Posterior cingulate gyrus (tissue), 11 donors: ENCODE measurements around the gene CST6.

ENCODE experiments used
- DNase-seq, 10 donors: peaks; one replicate each; pipeline versions ENCODE4 v3.0.0 to v3.0.0-alpha.2; 2020 to 2021; ENCODE audit warnings: mixed read lengths in 3 of 10
- intact Hi-C: fragments of 100-400 bp; cut with DNase I; formaldehyde crosslinking; loops from one replicate; pipeline ENCODE4 v1.15.1; 2023

The CST6 gene

DNA sequence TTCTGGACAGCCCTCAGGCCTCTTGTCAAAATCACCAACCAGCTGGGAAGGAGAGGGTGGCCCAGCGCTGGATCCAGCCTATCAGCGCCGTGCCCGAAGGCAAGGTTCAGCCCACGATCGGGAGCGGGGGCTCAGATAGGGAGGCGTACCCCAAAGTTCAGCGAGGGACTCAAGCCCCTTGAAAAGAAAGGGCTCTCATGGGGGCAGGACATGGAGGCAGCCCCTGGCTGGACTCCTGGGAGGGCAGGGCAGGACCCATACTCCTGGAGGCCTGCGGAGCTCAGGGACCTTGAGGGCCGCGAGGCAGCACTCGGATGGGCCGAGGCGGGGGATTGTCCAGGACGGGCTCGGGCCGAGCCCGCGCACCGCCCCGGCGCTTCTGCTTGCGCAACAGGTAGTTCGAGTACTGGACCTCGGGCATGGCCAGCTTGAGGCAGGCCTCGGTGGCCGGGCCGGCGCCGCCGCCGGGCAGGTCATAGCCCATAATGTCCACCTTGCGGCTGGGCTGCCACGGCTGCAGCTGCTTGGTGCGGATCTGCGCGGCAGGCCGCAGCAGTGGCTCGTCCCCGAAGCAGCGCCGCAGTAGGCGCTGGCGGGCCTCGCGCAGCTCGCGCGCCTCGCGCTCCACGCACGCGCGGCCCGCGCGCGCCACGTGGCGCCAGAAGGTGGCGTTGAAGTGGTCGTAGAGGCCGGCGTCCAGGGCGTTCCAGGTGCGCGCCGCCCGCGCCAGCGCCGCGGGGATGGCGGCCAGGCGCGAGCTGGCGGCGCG lies 30.6 kb downstream of the CST6 start:
- intact Hi-C loops = no loop called here
- DNase-seq = peak in 2 of 10 donors; percentile 55 to 63

DNA sequence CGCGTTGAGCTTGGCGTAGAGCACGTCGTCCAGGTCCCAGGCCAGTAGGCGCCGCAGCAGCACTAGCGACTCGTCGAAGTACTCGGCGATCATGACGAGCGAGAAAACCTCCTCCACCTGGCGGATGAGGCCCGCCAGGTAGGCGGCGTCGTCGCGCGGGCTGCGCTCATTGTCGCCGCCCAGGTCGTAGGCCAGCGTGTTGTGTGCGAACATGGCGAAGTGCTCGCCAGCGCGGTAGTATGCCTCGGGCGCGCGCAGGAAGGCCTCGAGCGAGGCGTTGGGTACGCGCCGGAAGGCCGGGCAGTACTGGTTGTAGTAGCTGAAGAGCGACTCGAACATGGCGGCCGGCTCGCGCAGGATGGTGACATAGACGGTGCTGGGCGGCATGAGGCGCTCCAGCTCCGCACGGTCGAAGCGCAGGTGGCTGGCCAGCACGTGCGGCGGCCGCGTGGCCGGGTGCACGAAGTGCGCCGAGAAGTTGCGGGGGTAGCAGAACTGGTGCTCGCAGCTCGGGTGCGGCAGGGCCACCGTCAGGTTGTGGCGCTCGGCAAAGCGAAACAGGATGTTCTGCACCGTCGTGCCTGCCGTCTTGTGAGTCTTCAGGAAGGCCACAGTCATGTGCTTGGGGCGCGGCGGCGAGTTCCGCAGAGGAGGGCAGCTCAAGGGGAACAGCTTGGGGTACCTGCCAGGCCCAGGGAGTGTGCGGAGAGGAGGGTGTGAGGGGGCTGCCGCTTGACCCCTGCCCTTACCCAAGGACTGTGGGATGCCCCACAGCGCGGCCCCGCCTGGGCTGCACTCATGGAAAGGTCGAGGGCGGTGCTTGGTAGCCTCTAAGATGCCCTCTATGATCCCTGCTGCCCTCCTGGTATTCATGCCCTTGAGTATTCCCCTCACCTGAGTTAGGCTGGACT lies 31.4 kb downstream of the CST6 start:
- DNase-seq = peak in 1 of 10 donors; percentile 76
- intact Hi-C loops = no loop called here

DNA sequence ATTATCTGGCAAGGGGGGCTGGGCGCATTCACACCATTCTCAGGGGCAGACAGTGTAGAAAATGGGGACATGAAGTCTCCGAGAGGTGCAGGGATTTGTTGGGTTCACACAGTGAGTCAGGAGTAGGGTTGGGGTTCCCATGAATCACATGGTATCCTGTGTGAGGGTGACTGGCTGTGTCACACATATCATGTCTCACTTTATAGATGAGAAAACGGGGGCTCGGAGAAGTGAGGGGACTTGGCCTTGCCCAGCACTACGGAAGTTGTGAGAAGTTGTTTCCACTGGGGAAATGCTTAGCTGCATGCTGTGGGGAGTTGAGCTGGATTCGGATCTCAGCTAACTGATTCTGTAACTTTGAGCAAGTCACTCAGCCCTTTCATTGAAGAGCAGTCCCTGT lies 32.9 kb downstream of the CST6 start:
- intact Hi-C loops = loop anchor here (5.0 kb wide), 1 partner anchor 42 kb away; the partner anchor contains the start of genes BANF1 and EIF1AD

DNA sequence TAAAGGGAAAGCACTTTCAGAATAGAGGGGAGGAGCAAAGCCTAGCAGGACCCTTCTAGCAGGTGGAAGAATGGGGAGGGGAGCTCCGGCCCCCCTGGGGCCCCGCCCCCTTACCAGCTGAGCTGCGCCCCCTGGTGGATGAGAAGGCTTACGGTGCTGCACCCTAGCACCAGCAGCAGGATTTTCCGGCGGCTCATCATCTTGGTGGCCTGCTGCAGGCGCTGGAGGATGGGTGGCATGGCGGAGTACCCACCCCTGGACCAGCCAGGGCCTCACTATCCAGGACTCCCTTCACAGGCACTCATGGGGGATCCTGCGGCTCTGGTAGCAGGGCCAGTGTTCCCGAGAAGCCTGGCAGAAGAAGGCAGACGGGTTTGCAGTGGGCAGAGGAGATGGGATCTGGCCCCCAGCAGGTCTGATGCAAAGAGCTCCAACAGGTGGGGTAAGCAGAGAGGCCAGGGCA lies 33.4 kb downstream of the CST6 start:
- intact Hi-C loops = loop anchor here (5.0 kb wide), 1 partner anchor 43 kb away; the partner anchor contains the start of genes BANF1 and EIF1AD
- DNase-seq = peak; percentile 70 to 97 (median 82)

More for the DNA sequence above, 32.9 kb downstream of the CST6 start:
- peak in 1 of 10 donors; percentile 13 for DNase-seq

DNA sequence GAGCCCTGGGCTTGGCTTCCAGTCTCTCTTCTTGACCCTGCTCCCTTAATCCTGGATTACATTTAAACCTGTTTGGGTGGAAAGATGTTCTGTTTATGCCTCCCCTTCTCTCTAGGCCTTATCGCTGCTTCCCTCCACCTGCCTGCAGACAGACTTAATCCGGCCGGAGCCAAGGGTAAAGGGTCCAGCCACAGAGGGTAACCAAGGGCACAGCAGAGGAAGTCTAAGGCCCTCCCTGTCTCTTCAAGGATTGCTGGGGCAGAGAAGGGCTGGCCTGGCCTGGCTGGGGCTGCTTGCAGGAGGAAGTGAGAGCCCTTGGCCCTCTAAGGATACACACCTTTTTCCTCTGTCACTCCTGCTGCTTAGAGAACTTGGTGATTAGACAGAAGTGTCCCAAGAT lies 35.1 kb downstream of the CST6 start:
- DNase-seq = no peak
- intact Hi-C loops = loop anchor here (5.0 kb wide), 1 partner anchor 45 kb away; the partner anchor contains the start of genes BANF1 and EIF1AD

DNA sequence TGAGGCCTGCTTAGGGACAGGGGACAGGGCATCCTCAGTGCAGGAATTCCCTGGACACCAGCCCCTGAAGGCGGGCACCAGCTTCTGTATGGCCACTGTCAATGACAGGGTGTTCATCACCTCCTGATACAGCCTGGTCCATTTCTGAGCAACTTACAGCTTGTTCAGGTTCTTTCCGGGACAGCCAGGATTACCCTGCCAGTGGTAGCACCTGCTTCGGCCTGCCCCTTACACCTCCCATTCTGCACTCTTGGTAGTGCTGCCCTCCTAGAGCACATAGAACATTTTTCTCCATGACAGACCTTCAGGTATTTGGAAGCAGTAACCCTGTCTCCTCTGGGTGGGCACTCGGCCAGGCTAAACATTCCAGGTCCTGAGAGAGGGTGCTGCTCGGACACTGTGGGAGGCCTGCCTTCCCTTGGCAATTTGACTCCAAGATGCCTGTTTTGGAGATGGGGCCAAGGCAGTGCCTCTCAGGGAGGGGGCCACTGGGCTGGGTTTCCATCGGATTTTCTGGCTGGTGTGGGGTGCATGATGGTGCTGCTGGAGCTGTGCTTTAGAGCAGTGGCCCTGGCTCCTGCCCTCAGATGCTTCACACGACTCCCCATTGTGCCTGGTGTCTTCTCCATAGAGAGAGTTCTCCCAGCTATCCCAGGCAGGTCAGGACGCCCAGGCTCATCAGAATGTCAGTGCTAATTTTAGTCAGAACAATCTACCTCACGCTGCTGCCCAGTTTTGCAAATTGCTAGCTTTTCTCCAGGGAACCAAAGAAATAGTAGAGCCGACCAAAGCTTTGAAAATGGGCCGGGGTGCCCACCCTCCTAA lies 35.9 kb downstream of the CST6 start:
- DNase-seq = peak in 1 of 10 donors; percentile 77
- intact Hi-C loops = loop anchor here (5.0 kb wide), 1 partner anchor 45 kb away; the partner anchor contains the start of genes BANF1 and EIF1AD

DNA sequence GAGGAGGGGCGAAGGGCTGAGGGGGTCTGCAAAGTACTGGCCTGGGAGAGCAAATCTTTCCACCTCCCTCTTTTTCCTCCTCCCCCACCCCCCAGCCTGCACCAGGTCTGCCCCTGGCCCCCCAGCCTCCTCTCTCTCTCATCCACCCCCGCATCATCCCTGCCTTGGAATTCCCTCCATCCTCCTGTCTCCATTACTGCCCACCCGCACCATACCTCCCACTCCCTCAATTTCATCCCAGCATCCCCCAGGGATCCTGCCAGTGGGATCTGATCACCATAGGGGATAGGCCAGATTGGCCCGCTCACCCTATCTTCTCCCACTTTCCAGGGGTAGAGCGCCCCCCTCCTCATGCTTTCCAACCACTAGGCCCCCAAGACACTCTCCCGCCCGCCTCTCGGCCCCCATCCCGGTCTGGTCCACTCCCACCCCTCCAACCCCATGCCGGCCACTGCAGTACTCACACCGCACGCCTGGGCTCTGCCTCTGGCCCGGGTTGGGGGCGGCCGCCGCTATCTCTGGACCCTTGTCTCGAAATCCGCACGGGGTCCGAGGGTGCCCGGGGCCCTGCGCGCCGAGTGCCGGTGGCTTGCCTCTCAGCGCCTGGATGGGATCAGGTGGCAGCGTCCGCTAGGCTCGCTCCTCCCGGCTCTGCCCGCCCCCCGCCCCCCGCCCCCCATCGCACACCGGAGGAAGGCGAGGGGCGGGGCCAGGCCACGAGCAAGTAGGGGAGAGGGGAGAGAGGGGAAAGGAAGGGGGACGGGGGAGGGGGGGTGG lies 36.9 kb downstream of the CST6 start, which contains the start of gene GAL3ST3:
Gene GAL3ST3, minus strand, starts transcription at position 615 of the 777 bp plus-strand sequence. CDS start 3,746 bp downstream, outside the sequence.
- intact Hi-C loops = loop anchor here (5.0 kb wide), 1 partner anchor 46 kb away; the partner anchor contains the start of genes BANF1 and EIF1AD
- peak in 4 of 10 donors; percentile 15 to 89 (median 60) for DNase-seq

DNA sequence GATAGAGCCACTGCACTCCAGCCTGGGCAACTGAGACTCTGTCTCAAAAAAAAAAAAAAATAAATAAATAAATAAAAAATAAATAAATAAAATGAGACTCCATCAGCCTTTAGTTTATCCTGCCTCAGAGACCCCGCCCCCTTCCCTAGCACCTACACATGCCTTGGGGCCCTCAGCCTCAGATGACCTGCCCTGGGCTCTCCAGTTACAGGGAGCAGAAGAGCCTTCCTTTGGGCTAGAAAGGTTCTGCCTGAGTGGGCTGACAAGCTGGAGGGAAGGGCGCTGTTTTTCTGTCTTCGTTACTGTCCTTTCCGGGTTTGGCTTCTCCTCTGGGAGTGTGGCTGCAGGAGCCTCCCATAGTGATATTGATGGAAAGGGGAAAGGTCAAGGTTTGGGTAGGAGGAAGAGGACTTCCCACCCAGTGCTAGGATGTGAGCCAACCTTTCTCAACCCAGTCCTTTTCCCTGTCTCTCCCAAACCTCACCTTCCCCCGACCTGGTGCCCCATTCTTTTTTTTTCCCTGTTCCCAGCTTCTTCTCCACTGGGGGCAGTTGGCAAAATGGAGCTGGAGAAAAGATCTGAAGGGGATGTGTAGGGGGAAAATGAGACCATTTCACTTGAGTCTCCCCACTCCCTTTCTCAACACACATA lies 38.9 kb downstream of the CST6 start:
- no peak for DNase-seq
- intact Hi-C loops = no loop called here

DNA sequence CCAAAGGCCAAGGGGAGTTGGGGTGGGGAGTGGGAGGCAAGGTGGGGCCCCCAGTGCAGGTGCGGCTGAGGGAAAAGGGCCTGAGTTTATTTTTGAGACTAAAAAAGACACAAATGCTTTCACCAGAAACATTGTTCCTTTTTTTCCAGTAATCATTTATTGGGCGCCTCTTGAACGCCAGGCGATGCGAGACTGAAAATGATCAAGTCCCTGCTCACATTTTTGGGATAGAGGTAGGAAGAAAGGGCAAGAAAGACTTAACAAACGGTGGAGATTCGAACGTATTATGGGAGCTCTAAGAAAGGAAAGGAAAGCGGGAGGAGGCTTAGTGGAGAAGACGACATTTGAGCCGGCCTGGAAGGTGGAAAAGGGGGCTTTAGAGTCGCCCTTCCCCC lies 39.6 kb downstream of the CST6 start:
- intact Hi-C loops = no loop called here
- DNase-seq = no peak

DNA sequence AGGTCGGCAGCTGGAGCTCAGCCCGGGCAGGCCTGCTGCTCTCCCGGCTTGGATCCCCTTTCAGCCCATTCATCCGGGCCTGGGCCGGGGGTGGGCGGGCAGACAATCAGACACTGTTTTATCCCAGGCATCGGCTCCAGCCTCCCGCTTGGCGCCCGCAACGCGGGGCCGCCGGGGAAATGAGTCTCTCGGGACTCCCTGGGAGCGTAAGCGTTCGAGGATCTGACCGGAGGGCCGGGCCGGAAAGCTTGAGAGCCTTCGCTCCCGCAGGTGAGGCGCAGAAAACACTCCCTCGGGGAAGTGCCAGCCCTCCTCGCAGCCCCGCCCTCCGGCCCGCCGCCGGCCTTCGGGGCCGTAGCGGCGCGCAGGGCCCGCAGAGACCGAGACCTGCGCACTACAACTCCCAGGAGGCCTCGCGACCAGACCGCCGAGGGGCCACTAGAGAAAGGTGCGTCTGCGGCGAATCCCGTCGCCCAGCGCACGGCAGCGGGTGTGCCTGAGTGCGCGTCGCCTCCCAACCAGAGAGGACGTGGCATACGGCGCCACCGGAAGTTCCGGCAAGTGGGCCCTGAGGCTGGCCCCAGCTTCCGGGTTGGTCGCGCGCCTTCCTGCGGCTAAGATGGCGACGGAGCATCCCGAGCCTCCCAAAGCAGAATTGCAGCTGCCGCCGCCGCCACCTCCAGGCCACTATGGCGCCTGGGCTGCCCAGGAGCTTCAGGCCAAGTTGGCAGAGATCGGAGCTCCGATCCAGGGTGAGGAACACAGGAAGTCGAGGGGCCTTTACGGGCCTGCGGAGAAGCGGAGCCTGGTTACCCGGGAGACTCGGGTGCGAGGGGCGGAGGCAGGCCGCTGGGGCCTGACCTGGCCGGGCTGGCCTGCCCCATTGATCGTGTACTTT lies 40.2 kb downstream of the CST6 start, which contains the start of gene SF3B2:
Gene SF3B2, plus strand, starts transcription at position 599 of the 898 bp plus-strand sequence. Its CDS starts 21 bp downstream, at position 620.
- DNase-seq = peak; percentile 98 to 100 (median 99)
- intact Hi-C loops = no loop called here

DNA sequence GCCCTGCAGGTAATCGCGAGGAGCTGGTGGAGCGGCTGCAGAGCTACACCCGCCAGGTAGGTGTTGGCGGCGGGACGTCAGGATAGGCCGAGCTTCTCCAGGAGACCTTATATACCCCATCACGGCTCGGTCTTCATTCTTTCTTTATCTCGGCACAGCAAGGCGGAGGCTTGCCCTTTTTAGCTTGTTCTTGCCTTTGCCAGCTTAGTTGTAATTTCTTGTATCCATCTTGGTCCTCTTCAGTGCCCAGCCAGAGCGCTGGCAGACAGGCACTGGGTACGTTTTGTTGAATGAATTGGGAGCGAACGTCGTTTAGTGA lies 40.8 kb downstream of the CST6 start:
- intact Hi-C loops = no loop called here
- DNase-seq = no peak

DNA sequence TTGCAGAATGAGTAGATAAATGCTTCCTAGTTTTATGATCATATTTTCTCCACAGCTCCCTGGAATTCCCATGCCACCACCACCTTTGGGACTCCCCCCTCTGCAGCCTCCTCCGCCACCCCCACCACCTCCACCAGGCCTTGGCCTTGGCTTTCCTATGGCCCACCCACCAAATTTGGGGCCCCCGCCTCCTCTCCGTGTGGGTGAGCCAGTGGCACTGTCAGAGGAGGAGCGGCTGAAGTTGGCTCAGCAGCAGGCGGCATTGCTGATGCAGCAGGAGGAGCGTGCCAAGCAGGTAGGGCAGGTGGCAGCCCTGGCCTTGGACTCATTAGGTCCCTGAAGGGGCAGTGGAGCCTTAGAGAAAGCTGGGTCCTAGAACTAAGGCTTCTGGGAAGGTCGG lies 43.2 kb downstream of the CST6 start:
- no peak for DNase-seq
- intact Hi-C loops = no loop called here

DNA sequence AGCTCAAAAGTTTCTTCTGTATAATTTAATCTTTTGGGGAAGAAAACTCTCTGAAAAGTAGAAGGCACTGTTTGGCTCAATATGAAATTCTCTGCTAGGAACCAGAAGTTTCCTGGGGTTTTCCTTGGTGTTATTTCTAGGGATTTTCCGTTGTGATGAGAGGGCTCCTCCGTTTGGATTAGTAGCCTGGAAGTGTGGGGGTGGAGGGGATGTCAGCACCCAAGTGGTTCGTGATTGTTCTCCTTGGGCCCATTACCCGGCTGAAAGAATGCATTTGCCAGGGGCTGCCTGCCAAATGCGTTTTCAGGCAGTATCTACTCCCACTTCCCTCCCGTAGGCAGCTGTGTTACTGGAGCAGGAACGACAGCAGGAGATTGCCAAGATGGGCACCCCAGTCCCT lies 44.7 kb downstream of the CST6 start:
- no peak for DNase-seq
- intact Hi-C loops = no loop called here

DNA sequence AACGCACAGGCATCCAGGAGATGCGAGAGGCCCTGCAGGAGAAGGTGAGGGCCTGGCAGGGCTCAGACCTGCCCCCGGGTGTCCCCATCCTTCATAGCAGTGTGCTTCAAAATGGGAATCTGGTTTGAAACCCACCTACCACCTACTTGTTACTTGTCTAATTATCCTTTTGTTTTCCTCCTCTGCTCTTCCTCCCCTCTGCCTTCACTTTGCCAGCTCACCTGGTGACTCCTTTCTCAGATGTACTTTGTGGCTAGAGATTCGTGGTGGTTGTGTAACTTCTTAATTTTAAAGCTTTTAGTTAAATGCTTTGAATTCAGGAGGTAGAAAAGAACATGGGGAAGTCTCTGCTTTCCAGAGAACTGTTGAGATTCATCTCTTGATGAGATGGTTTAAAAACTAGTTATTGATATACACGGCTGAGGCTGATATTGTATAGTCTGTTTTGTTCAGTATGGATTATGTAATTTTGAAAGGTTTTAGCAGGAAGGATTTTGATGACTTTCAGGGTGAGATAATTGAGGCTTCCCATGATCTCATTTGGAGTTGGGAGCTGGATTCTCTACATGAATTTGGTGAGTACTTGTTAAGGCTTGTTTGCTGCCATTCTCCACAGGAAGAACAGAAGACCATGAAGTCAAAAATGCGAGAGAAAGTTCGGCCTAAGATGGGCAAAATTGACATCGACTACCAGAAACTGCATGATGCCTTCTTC lies 48.3 kb downstream of the CST6 start:
- no peak for DNase-seq
- intact Hi-C loops = no loop called here

DNA sequence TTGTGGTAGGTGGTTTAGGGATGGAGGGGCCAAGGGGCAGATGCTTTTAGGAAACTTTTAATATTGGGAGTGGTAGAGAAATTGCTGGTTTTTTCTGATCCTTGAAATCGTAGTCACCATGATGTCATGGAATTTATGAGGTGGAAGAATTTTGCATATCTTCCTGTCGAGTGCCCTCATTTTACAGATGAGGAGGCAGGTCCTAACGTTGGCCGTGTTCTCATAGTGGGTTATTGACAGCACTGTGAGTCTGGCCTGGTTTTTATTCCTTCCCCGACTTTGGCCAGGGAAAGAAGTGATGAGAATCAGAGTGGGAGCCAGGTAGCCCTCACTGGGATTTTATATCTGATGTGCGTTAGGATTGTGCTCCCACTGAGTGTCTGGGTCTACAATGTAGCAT lies 49.5 kb downstream of the CST6 start:
- intact Hi-C loops = no loop called here

DNA sequence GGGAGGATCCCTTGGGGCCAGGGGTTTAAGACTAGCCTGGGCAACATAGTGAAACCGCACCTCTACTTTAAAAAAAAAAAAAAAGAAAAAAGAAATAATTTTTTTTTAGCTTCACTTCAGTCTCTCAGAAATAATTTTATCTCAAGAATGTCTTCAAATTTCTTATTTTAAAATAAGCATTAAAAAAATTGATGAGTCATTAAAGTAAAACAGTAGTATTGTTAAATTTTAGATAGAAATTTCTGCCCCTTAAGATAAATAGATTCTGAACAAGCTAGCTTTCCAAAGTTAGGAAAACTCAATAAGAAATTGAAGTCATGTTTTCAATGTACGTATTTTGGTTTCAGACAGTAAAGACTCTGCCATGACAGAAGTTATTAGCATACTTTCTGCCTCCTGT lies 50.6 kb downstream of the CST6 start:
- intact Hi-C loops = no loop called here
- DNase-seq = no peak

More for the DNA sequence above, 49.5 kb downstream of the CST6 start:
- DNase-seq = no peak
